ENCODE results near the gene PAX9. TPM values are rescaled to one million over a fixed set of nuclear protein-coding genes. Genes with fewer than 3 reads are reported as not detected.
"Not testable (repeated sequence)": the region's sequence is repeated elsewhere in the genome, so short reads cannot be mapped to it uniquely, and the experiment has no call there.

The PAX9 gene
- total RNA-seq, 1 experiment from 2014 or later: 0.29 TPM

DNA sequence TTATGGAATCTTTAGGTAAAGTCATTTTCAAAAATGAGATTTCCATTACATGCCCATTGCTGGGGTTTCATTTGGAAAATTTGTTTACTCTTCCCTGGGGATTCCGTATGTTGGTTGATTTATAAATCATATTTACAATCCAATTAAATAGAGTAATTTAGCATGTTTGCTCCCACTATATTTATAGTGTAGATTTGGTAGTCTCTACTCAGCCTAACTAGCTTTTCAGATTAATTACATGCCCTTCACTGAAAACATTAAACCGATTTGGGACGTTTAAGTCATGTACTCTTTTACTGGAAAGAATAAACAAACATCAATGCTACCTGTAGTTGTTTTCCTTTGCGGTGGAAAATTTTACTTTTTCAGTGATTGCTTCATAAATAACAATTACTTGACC lies 10.4 kb downstream of the PAX9 start:
- no peak for DNase-seq (ENCODE audit: low read depth)

DNA sequence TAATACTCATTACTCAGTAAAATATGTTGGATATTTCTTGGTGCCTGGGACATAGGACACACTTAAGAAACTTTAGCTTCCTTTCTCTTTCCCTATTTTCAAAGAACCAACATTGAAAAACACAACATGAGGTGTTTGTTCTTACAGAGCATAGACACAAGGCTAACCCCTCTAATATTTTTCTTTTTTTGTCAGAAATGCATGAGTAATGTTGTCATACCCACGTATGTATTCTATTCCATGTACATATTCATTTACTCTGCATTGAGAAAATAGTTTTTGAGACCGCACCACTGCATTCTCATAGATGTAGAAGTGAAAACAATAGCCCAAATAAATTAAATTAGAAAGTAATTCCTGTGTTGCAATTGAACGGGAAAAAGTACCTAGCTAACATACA lies 13.0 kb downstream of the PAX9 start:
- no peak for DNase-seq (ENCODE audit: low read depth)

DNA sequence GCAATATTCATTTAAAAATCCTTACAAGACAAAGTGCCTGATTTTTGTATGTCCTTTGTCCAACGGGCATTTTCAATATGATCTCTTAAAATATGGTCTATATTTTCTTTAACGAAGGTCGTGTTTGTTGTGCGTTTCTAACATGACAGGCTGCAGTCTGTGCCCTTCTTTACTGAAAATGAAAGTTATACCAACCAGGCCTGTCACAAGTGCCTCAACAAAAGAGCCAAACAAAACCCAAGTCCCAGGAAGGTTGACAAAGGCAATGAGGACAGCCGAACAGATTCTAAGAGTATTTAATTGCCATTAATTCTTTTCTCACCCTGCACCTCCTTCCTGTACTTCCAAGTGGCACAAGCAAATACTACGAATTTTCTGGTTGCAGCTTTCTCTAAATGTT lies 13.9 kb downstream of the PAX9 start:
- no peak for DNase-seq (ENCODE audit: low read depth)

DNA sequence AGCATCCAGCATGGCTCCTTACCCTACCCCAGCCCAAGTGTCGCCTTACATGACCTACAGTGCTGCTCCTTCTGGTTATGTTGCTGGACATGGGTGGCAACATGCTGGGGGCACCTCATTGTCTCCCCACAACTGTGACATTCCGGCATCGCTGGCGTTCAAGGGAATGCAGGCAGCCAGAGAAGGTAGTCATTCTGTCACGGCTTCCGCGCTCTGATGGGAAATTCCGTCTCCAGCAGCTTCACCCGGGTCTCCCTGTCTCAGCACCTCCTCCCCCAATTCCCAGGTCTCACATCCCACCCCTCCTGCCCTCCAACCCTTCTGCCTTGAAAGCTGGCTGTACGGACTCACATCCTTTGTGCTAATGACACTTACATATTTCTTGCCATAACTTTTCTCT lies 14.6 kb downstream of the PAX9 start:
- DNase-seq (ENCODE audit: low read depth): no peak

DNA sequence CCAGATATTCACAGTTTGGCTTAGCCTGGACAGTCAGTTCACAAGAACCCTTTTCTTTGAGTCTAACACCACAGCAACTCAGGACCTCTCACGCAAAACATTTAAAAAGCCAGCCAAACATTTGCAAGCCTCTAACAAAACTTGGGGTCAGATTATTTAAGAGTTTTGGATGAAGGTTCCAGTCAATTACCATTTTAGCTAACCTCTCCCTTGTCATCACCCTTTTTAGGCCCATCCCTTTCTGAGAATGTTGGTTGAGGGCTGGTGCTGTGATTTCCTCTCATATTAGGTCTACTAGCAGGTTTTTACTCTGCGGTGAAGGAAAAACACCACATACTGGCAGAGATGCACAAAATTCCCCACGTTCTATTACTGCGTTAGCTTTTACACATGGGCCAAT lies 20.7 kb downstream of the PAX9 start:
- no peak for DNase-seq (ENCODE audit: low read depth)

DNA sequence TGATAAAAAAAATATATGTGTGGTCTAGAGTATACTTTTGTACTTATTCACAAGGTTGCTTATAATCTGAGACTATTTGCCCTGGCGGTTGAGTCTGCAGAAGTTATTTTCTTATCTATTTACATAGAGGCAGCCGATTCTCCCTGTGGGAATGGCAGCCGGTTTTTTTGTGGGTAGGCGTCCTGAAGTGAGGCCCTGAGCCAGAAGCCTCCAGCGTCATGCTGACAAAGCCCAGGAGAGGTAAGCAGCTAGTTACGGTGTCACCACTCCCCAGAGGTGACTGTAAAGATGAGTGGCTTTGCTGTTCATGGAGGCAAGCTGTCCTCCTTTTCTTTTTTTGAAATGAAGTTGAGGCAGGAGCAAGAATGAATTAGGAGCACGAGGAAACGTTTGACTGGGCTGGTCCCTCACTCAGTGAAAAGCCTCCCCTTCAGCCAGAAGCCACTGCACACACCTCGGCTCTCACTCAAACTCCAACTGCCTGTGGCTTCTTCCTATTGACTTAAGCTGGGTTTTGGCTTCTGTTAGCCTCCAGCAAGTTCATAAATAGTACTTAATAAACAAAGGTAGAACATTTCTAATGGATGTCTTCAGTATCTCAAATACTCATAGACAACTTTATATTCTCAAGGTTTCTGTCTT lies 21.5 kb downstream of the PAX9 start:
- no peak for DNase-seq (ENCODE audit: low read depth)

DNA sequence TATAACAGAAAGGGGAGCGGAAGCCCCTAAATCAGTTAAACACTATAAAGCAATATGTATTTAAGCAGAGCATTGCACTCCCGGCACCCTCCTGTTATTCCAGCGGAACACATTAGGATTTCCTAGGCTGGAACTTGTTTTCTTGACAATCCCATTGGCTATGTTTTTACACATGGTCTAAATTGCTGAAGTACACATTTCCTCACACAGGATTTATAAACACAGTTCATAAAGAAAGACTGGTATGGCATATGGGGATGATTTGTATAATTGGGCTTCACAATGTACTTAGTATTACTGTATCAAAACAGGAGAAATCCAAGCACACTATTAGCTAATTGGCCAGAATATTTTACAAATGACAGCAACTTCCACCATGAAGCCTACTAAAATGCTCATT lies 23.3 kb downstream of the PAX9 start:
- no peak for DNase-seq (ENCODE audit: low read depth)

DNA sequence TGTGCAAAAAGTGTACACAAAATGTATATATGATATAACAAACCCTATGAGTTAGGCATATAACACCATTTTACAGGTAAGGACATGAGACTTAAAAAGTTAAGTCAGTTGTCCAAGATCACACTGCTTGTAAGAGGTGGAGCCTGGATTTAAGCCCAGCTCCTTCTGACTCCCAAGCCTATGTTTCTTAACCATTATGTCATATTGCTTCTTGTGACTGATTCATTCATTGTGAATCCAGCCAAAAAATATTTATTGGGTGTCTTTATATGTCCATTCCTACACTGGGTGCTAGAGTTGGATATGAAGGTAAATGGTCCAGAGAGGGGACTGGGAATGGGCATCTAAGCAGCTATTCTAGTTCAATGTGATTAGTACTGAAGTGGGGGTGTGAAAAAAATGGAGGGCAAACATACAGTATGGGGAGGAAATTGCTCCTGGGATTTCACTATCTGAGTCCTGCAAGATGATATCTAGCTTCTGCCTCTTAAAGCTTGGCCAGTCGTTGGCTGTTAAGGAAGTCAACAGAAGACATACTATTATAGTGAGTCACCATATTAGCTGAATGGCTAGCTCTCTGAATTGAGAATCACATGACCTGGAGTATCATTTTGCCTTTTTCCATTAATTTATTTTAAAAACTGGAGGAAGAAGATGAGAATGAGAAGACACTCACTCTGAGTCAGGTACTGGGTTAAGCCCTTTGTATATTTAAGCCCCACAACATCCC lies 28.8 kb downstream of the PAX9 start:
- DNase-seq (ENCODE audit: low read depth): peak; percentile 29

DNA sequence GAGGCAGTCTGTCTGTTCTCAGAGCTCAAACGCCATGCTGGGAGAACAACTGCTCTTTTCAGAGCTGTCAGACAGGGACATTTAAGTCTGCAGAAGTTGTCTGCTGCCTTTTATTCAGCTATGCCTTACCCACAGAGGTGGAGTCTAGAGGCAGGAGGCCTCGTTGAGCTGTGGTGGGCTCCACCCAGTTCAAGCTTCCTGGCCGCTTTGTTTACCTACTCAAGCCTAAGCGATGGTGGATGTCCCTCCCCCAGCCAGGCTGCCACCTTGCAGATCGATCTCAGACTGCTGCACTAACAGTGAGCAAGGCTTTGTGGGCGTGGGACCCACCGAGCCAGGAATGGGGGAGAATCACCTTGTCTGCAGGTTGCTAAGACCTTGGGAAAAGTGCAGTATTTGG lies 37.8 kb downstream of the PAX9 start:
- DNase-seq (ENCODE audit: low read depth): not testable (repeated sequence)

DNA sequence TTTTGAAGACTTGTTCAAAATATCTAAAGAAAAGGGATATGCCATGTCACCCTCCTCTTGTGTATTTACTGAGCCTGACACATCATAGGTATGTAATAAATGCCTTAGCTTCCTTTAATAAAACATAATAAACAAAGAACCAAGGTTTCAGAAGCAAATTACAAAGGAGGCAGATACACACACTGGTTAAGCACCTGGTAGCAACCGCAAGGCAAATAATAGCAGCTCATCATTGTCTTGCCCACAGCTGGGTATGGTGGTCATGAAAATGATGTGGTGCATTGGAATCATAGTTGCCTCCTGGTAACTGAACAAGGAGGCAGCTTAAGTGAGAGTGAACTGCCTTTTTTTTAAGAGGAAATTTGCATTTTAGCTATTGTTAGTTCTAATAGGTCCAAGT lies 39.0 kb downstream of the PAX9 start:
- no peak for DNase-seq (ENCODE audit: low read depth)

DNA sequence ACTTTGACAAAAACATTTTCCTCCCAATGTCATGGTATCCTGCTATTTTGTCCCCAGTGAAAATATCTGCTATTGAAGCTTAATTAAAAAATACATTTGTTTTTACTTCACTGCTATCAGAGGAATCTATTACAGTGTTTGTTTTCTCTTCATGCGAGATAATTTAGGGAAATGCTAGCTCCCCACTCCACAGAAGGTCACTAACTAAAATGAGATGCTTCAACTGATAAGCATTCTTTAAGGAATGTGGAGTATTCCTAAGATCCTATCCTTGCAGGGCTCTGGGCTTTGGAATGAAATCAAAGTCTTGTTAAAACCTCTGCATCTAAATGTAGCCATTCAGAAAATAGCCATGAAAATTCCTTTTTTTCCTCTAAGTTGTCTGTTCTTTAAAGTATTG lies 39.5 kb downstream of the PAX9 start:
- no peak for DNase-seq (ENCODE audit: low read depth)

DNA sequence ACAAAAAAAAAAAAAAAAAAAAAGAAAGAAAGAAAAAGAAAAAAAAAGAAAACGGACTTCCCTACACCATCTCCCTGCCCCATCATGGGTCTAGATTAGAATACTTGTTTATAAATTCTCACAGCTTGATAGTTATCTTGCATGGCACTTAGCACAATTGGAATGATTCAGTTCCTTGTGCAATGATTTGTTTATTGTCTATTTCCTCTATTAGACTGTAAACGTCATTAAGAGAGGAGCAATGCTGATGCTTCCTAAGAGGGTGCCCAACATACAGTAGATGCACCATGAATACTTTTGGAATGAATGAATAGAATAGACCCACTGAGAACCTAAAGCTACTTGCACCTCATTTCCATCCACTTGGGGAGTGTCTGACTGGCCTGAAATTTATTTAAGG lies 40.8 kb downstream of the PAX9 start:
- DNase-seq (ENCODE audit: low read depth): no peak

DNA sequence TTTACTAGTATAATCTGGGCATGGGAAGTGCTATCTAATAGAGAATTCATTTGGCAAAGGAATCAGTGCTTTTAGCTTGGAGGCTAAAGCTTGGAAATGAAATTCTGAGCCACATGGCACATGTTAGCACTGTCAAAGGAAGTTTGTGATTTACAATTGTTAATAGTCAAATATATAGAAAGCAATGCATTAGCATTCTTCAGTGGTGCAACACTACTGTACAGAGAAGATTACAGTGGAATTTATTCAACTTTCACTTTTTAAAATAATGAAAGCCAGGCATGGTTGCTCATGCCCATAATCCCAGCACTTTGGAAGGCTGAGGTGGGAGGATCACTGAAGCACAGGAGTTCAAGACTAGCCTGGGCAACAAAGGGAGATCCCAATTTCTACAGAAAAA lies 45.9 kb downstream of the PAX9 start:
- no peak for DNase-seq (ENCODE audit: low read depth)

DNA sequence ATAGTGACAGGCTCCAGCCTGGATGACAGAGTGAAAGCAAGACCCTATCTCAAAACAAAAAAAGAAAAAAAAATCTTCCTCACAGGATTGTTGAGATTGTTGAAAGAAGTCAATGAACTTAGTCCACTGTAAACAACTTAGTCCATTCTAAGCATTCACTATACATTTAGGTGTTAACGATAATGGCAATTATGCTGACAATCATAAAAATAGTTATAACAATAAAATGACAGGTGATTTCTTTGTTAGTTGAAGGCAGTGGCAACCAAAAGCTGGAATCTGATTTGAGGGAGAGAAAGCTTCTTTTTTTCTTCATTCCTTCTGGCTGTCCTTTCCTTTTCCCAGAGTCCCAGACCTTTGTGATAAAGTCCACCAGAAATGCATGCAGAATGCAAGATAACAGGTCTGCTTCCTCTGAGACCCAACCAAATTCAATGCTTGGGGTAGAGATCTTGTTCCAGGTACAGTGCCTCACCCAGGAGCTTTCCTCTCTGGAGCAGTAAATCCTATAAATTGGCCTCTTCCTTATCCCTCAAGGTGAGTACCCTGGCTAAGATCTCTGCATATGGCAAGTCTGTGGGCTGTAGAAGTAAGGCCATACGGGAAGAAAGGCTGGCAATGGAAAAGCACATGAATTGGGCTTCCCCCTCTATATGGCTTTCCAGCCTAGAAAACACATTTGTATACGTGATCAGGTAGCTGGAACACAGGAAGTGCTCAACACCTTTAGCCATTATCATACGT lies 52.5 kb downstream of the PAX9 start:
- DNase-seq (ENCODE audit: low read depth): no peak

DNA sequence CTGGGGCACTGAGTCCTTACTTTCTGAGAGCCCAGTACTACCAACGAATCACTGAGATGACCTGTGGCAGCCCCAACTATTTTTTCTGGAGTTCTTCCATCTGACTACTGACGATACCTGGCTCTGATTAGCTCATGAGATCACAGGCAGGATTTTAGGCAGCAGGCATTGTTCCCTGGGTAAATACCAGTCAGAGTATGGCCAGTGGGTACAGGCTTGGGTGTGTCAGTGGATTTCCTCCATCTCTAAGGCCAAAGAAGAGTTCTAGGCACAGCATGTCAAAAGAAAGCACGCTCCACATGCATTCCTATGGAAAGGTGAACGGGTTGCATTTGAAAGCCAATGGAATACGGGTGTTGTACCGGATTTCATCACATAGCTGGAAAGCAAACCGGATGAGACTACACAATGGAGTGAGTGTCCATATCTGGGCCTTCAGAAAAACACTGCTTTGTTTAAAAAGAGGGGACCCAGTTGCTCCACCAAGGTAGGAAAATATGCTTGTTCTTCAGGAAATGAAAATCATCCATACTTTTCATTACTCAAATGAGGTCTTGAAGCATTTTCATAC lies 55.0 kb downstream of the PAX9 start:
- no peak for DNase-seq (ENCODE audit: low read depth)

DNA sequence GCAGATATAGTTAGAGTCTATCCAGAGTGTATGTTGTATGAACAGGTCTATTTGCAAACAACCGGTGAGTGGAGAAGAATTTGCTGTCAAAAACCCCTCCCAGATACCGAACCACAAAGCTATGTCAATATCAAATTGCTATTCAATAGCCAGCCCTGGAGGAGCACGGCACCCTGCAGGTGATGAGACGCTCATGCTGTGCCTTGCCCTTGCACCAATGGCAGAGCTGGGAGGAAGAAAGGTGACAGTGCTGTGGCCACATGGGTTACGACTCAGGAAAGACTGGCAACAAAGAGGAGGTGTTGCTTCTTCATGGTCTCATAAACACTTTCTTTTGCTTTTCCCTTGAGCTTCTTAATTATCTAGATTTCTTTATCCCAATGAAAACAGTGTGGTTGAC lies 55.7 kb downstream of the PAX9 start:
- DNase-seq (ENCODE audit: low read depth): no peak

DNA sequence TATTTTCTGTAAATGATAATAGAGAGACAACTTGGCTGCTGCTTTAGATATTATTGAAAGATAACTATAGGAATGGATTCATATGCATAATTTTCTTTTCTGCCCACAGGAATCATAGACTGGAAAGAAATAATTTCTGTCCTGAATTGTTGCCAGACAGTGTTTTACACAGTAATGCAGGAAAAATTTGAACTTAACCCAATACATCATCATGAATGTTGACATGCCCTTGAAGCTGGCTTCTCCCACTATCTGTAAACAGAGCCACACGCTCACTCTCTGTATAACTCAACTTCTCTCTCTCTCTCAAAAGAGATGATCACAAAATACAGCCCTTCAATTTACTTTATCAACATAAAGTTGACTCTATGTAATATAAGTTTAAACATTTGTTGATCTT lies 56.6 kb downstream of the PAX9 start:
- DNase-seq (ENCODE audit: low read depth): no peak

DNA sequence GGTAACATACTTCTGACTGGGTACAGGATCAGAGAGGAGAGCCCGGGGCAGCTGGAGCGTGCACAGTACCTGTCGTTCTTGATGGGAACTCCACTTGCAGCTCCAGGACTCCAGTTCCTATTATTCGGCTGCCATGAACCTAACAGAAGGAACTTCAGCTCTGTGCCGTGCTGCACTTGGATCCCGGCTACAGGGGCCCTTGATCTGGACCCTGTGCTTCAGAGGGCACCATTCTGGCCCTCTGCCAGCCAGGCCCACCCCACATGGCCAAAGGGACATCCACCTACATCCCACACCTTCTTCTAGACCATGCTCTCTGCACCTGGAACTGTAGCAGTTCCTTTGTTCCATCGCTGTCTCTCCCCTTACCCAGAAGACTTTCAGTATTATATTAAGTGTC lies 58.2 kb downstream of the PAX9 start:
- DNase-seq (ENCODE audit: low read depth): no peak

DNA sequence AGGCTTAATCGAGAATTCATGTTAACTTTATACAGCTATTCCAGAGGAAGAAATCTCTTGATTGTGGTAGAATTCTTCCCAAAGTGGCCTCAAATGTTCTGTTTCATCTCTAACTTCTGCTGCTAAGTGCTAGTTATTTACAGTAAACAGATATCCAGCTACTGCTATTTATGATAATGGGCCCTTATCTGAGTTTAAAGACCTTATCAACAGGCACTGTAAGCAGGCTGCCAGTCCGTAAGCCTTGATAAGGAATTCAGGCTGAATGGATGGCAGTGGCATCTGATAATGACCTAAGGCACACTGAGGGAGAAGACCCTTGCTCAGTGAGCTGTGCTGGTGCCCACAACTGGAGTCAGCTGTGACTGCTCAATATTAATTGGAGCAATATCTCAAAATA lies 59.0 kb downstream of the PAX9 start:
- DNase-seq (ENCODE audit: low read depth): no peak

DNA sequence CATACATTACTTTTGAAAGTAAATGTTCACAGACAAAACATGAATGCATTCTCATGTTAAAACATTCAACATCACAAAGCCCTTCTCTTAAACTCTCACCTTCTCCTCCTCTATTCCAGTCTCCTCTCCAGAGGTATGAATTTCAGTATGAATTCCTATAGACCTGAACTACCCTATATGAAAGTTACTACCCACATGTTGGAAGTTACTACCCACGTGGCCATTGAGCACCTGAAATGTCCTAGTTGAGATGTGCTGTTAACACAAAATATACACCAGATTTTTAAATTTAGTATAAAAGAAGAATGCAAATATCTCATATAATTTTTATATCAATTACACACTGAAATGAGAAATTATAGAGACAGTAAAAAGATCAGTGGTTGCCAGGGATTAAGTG lies 60.2 kb downstream of the PAX9 start:
- no peak for DNase-seq (ENCODE audit: low read depth)

DNA sequence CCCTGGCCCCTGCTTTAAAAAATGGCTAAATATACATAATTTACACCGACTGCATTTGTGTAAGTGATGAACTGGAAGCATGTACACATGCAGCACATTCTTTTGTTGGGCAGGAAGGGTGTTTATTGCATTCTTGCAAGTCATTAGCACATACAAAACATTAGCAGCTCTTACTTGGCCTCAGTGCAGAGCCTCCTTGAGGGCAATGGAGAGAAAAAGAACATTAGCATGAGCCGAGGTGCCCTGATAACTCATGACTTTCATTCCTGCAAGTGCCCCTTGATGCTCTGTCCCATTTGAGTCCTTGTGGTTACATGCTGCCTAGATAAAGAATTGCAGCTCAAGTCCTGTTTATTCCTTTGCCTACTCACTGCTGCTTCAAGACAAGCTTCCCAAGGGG lies 61.9 kb downstream of the PAX9 start:
- DNase-seq (ENCODE audit: low read depth): no peak

DNA sequence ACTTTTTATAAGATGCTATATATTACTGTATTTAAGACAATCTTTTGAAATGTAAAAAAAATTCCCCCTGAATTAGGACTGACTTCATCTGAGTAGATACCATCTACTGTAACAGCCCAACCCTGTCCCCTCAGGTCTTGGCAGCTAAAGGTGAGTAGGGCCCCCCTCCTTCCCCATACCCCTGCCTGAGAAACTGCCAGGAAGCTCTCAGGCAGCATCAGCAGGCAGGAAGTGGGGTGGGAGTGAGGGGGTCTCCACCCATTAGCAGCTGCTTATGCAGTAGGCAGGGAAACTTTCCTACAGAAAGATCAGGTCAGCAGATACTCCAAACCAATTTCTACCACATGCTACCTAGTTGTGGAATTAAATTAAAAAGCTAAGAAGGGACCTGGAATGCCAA lies 62.5 kb downstream of the PAX9 start:
- no peak for DNase-seq (ENCODE audit: low read depth)

DNA sequence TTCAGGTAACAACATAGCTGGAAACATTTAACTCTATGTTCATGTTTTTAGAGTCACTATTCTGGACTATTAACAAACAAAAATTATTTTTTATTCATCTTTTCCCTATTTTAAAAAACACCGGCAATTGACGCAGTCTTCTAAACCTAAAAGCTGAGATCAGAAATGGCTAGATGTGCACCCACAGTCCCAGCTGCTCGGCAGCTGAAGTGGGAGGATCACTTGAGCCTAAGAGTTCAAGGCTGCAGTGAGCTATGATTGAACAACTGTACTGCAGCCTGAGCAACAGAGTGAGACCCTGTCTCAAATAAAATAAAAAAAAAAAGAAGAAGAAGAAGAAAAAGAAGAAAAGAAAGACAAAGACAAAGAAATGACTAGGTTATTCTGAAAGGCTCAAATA lies 64.5 kb downstream of the PAX9 start:
- no peak for DNase-seq (ENCODE audit: low read depth)

Measured in LHCN-M2 (cell line).